ENCODE data around the gene MRGPRE.
"Not testable (repeated sequence)": the region's sequence is repeated elsewhere in the genome, so short reads cannot be mapped to it uniquely, and the experiment has no call there.

MRGPRE gene, protein sequence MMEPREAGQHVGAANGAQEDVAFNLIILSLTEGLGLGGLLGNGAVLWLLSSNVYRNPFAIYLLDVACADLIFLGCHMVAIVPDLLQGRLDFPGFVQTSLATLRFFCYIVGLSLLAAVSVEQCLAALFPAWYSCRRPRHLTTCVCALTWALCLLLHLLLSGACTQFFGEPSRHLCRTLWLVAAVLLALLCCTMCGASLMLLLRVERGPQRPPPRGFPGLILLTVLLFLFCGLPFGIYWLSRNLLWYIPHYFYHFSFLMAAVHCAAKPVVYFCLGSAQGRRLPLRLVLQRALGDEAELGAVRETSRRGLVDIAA

GRCh38 chr11:3231851-3232744 is at the start of gene MRGPRE:
MRGPRE (minus strand) TSS chr11:3232417; CDS start chr11:3228799, 3,618 bp downstream.
- DNase-seq: no peak

DNA sequence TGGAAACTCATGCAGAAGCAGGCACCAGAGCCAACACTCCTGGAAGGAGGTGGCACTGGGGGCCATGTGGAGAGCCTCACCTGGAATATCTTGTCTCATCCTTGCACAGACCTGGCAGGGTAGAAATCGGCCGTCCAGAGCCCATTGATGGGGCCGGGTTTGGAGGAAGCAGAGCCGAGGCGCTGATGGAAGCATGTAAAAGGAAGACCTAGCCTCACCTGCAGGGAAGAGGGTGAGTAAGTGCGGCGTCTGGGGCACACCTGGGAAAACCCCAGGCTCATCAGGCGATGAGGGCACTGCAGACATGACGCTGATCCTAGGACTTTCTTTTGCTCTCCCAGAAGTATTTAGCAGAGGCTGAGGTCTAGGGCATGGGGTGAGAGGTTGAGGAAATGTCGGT is 48.9 kb upstream of the MRGPRE start:
- not testable (repeated sequence) for DNase-seq

GRCh38 chr11:3280662-3281061 is 48.4 kb upstream of the MRGPRE start:
- not testable (repeated sequence) for DNase-seq

- not testable (repeated sequence) for DNase-seq
Measured at GRCh38 chr11:3278922-3279321, 46.7 kb upstream of the MRGPRE start.

DNA sequence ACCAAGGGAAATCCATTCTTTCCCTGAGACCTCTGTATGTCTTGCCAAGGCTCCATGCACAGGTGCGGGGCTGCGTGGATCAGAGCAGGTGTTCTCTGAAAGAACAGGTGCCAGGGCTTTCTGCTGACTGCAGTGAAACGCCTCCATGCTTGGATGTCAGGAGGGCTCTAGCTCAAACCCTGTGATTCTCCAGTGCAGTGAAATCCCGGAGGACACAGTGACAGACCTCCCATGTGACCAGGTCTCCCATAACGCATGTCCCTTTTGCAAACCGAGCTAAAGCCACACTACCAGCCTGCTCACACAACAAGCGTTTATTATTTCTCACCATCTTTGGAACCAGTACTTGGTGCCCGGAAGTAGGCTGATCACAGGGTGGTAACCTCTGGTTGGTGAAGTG is 41.4 kb upstream of the MRGPRE start:
- not testable (repeated sequence) for DNase-seq

- not testable (repeated sequence) for DNase-seq
Measured at GRCh38 chr11:3262548-3262947, 30.3 kb upstream of the MRGPRE start.

DNA sequence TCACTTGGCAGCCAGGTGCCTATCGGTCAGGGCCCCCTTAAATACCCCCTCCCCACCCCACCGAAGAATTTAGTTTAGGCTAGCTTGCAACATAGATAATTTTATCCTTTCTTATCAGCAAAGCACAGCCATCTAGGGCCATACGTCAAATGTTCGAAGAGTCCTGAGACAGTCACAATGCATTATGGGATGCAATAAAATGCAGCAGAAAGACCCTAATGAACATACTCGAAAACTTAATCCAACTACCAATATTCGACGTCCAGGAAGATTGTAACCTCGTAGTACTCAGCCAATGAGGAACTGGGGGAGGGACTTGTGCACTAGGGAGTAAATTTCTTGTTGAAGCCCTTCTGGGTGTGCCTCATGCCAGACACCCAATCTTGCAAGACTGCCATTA is 29.6 kb upstream of the MRGPRE start:
- DNase-seq: not testable (repeated sequence)

DNA sequence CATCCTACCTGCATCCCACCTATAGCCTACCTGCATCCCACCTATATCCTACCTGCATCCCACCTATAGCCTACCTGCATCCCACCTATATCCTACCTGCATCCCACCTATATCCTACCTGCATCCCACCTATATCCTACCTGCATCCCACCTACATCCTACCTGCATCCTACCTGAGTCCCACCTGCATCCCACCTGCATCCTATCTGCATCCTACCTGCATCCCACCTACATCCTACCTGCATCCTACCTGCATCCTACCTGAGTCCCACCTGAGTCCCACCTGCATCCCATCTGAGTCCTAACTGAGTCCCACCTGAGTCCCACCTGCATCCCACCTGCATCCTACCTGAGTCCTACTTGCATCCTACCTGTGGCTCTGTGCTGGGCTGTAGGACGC is 25.3 kb upstream of the MRGPRE start:
- DNase-seq: not testable (repeated sequence)

GRCh38 chr11:3255241-3255640 is 23.0 kb upstream of the MRGPRE start:
- not testable (repeated sequence) for DNase-seq

GRCh38 chr11:3254773-3255172 is 22.6 kb upstream of the MRGPRE start:
- DNase-seq: not testable (repeated sequence)

- DNase-seq: no peak
Measured at GRCh38 chr11:3245071-3245470, 12.9 kb upstream of the MRGPRE start.

GRCh38 chr11:3243880-3244279 is 11.7 kb upstream of the MRGPRE start:
- no peak for DNase-seq

DNA sequence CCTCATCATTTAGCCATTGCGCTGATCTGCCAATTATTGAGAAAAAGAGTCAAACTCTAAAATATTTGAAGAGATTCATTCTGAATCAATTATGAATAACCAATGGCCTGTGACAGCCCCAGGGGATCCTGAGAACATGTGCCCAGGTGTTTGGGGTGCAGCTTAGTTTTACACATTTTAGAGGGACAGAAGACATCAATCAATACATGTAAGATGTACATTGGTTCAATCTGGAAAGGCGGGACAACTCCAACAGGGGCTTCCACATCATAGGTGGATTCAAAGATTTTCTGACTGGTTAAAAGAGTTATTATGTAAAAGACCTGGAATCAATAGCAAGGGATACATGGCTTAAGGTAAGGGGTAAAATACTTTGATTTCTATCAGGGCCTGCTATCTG is 4.9 kb upstream of the MRGPRE start:
- no peak for DNase-seq

DNA sequence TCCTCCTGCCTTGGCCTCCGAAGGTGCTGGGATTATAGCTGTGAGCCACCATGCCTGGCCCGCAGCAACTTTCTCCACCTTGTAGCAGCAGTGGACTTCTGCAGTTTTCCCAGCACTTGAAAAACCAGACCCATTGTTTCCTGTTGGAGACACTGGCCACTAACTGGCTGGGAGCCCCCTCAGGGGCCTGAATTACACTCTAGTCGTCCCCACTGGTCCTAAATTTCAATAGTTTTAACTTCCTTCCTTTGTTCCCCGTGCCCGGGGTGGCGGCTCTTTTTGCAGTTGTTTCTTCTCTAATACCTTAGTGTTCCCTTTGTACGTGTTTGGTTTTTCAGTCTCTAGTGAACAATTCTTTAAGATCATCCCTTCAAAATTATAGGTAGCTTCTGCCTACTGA is 2.6 kb upstream of the MRGPRE start:
- no peak for DNase-seq

DNA sequence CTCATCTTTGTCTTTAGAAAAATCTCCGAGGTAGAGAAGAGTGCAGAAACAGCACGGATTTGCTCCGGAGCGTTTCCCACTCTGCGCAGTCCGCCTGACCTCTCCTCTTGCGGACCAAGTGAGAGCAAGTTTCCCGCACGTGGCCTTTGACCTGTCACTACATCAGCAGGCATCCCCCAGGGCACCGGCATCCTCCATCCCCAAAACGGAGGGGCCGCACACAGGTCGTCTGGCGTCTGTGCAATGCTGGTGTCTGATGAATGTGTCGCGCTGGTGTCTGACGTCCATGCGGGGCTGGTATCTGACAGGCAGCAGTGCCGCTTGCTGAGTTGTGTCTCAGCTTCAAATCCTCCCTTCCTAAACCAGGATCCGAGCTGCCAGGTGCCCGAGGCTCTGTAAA is 739 bp upstream of the MRGPRE start:
- DNase-seq: no peak

DNA sequence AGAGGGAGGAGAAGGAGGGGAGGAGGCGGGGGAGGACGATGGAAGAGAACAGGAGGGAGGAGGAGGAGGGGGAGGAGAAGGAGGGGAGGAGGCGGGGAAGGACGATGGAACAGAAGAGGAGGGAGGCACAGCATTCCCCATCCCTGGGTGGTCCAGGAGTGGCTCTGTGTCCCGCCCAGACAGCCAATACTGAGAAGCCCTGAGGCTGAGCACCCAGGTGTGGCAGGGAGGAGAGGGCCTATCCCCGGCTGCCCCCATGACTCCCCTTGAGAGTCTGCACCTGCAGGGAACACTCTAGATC is 717 bp downstream of the MRGPRE start:
- DNase-seq: no peak

DNA sequence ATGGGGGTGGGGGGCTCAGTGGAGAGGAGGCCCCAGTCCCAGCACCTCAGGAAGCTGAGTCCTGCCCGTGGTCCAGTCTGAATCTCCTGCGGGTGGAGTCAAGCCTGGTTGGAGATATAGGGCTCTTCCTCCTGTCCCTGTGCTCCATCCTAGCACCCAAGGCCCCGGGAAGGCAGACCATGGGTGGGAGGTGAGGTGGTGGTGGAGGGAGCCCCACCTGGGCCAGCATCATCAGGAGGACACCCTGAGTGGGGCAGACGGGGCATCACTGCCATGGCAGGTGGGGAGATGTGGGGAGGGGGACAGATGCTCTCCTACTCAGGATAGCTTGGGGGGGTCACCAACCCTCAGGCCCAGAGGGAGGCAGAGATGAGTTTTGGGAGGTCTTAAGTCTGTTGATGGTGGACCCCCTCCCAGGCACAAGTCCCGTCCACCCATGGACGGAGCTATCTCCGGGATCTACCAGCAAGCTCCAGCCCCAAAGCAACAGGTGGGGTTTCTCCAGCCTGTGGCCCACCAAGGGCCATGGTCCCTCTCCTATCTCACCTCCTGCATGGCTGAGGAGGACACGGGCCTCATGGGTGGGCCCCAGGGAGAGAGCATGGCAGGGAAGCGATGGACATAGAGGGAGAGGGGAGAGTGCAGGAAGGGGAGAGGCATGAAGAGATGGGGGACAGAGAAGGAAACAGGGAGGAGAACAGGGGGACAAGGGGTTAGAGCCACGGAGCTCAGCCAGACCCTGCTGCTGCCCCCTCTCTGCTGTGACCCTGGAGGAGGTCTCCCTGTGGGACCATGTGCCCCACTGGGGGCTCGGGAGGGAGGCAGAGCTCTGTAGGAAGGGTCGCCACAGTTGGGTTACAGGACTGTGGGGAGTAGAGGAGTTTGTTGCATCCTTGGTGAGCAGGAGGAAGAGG is 1.3 kb downstream of the MRGPRE start:
- DNase-seq: no peak

DNA sequence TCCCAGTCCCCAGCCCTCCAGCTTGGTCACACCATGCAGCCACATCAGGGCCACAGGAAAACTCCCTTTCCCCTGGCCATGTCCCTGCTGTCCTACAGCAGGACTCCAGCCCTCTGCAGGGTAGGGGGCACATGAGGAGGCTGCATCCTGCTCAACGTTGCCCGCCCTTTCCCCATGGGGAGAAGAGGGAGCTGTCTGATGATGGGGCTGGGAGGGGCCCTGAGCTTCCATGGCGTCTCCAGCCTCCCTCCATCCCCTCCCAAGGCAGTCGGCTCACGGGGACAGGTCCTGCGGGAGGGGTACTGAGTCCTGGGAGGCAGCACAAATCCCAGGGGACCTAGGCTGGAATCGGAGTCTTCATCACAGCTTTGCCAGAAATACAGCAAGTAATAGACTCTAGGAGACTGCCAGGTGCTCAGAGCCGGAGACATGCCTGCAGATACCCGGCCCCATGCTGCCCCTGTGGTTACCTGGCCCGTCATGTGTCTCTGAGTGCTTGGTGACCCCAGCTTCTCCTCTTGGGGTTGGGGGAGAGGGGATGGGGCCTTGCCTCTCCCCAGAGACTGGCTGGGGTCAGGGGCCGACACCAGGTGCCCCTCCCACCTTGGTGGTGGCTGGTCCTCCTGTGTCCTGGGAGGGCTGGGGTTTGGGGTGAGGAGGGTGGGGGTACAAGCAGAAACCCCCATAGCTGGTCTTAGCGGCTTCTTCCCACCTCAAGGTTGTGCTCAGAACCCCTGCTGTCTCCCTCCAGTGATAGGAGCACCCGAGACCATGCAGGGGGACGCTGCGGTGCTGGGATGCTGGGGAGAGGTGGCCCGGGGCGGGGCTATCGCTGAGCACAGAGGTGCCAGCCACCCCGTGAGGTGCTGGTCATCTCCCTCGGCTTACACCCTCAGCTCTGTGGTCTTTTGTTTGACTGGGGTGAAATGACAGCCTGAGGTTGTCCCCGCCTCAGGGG is 2.3 kb downstream of the MRGPRE start:
- DNase-seq: no peak

- no peak for DNase-seq
Measured at GRCh38 chr11:3228445-3228829, 3.8 kb downstream of the MRGPRE start.

- DNase-seq: no peak
Measured at GRCh38 chr11:3227568-3228444, 4.4 kb downstream of the MRGPRE start.
